SK-N-MC (cell line): ENCODE results near the gene CYTH1.

Experiments
- EZH2 ChIP-seq: fragments of 200-600 bp; sonication (generic); IDR thresholded peaks from one replicate; pipeline ENCODE4 v1.6.1; 2017; ENCODE audit warnings: antibody characterized with exemption
- FOXP2 ChIP-seq: optimal IDR thresholded peaks from 2 replicates; pipeline ENCODE3; 2011; ENCODE audit warnings: mild to moderate bottlenecking, moderate library complexity; ENCODE audit not compliant: insufficient read depth; ENCODE audit errors: extremely low read length, control extremely low read depth
- POLR2AphosphoS5 ChIP-seq: IDR thresholded peaks from 2 replicates; pipeline ENCODE4 v1.6.1; 2012; ENCODE audit warnings: mild to moderate bottlenecking, low read depth, low read length, borderline replicate concordance

DNA sequence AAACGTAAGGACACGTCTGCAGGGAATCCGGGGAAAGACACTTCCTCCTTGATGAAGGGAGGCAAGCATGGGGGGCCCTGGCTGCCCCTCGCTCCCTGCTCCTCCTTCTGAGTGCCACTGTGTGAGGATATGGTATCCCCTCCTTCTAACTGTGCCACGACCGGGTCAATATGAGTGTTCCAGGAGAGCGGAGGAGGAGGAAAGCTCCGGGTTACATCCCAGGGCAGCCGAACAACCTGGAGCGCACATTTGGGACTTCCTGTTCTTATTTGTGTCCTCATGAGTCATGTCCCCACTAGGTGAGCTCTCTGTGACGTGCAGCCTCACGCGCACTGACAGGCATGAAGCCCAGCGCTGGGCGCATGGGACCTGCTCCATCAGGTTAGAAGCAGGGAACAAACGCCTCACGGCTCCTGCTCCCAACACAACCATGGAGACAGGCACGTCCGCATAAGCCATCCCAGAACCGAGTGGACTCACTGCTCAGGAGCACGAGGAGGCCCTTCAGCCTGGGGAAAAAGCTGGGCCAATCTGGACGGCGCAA lies 112.0 kb downstream of the CYTH1 start:
- no peak for TF ChIP-seq EZH2
- TF ChIP-seq POLR2AphosphoS5 = no peak
- TF ChIP-seq FOXP2 = no peak
